ENCODE measurements around the gene MTCL1.

Gene MTCL1

DNA sequence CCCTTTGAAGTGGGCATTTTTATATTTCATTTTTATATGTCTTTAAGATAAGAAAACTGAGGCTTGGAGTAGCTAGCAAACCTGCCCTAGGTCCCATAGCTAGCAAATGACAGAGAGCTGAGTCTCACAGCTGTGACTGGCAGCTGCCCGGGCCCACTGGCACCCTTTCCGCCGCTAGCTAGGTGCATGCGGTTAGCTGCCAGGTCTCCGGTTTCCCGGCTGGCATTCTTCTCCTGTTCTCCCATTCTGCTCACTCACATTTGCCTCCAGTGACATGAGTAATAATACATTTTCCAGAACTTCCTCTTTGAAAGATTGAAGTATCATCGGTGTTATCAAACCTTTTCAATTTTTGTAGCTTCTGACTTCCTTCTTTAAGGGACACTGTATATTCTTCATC, 38.7 kb downstream of the MTCL1 start:
- Histone ChIP-seq H3K4me1 (ENCODE audit: insufficient read depth, low read length, severe bottlenecking) (peaks cover 56% of the 10 kb centered on the region), H3F3A (ENCODE audit: insufficient read depth, low read length) (no peaks in the 10 kb centered on the region), H3K27ac (ENCODE audit: low read depth, low read length, poor library complexity, severe bottlenecking) (peak overlapping the region; percentile 87), H3K36me3 (ENCODE audit: insufficient read depth, low read length) (peaks cover 63% of the 10 kb centered on the region), H3K79me2 (ENCODE audit: insufficient read depth, low read length) (no peaks in the 10 kb centered on the region), H2AFZ (ENCODE audit: low read length) (no peak overlapping the region), H3K9me2 (ENCODE audit: low read depth, low read length) (no peaks in the 10 kb centered on the region), H3K9me3 (ENCODE audit: low read length) (peaks cover 14% of the 10 kb centered on the region), H3K9ac (ENCODE audit: low read length) (peak overlapping the region; percentile 24; the same call in 1 of the 2 replicates), H3K27me3 (ENCODE audit: insufficient read depth, low read length) (no peaks in the 10 kb centered on the region), H3K4me3 (ENCODE audit: low read depth, low read length, poor library complexity, severe bottlenecking) (peak overlapping the region; percentile 28), H4K20me1 (ENCODE audit: insufficient read depth, low read length) (no peaks in the 10 kb centered on the region), H3K4me2 (ENCODE audit: low read length) (peak overlapping the region; percentile 59)
- TF ChIP-seq EZH2 (IDR thresholded peaks at IDR 0.05; ENCODE audit: borderline replicate concordance, low read length): no peak
- TF ChIP-seq, protein P1, sequence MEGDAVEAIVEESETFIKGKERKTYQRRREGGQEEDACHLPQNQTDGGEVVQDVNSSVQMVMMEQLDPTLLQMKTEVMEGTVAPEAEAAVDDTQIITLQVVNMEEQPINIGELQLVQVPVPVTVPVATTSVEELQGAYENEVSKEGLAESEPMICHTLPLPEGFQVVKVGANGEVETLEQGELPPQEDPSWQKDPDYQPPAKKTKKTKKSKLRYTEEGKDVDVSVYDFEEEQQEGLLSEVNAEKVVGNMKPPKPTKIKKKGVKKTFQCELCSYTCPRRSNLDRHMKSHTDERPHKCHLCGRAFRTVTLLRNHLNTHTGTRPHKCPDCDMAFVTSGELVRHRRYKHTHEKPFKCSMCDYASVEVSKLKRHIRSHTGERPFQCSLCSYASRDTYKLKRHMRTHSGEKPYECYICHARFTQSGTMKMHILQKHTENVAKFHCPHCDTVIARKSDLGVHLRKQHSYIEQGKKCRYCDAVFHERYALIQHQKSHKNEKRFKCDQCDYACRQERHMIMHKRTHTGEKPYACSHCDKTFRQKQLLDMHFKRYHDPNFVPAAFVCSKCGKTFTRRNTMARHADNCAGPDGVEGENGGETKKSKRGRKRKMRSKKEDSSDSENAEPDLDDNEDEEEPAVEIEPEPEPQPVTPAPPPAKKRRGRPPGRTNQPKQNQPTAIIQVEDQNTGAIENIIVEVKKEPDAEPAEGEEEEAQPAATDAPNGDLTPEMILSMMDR (IDR thresholded peaks at IDR 0.05; ENCODE audit: low read length): no peak

DNA sequence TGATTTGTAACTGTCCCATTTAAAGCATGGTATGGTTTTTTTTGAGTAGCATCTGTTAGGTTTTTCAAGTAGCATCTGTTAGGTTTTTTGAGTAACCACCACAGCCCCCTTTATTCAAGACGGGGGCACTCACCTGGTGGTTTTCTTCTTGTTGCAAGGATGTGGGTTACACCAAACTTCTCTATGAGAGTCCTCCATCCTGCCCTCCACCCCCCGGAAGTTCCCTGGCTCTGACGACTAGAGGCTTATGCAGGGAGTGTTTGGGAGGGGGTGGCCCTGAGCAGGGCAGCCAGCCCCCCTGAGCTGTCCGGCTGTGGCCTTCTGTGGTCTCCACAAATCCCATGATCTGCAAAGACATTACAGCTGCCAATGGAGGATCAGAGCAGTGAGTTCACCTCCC, 39.3 kb downstream of the MTCL1 start:
- H3K9ac ChIP-seq (ENCODE audit: low read length): 0 out of 2 replicates have a peak overlapping the region, but pooled peaks have one; percentile 24
- TF ChIP-seq, protein P1 (IDR thresholded peaks at IDR 0.05; ENCODE audit: low read length): no peak
- TF ChIP-seq EZH2 (IDR thresholded peaks at IDR 0.05; ENCODE audit: borderline replicate concordance, low read length): no peak
- H3K27me3 ChIP-seq (ENCODE audit: insufficient read depth, low read length): no peaks in the 10 kb centered on the region
- H3F3A ChIP-seq (ENCODE audit: insufficient read depth, low read length): no peaks in the 10 kb centered on the region
- H3K9me2 ChIP-seq (ENCODE audit: low read depth, low read length): no peaks in the 10 kb centered on the region
- peak overlapping the region; percentile 59 for H3K4me2 ChIP-seq (ENCODE audit: low read length)
- peaks cover 56% of the 10 kb centered on the region for H3K4me1 ChIP-seq (ENCODE audit: insufficient read depth, low read length, severe bottlenecking)
- H3K4me3 ChIP-seq (ENCODE audit: low read depth, low read length, poor library complexity, severe bottlenecking): peak overlapping the region; percentile 28
- no peaks in the 10 kb centered on the region for H3K79me2 ChIP-seq (ENCODE audit: insufficient read depth, low read length)
- H3K36me3 ChIP-seq (ENCODE audit: insufficient read depth, low read length): peaks cover 65% of the 10 kb centered on the region
- no peak overlapping the region for H2AFZ ChIP-seq (ENCODE audit: low read length)
- peak overlapping the region; percentile 87 for H3K27ac ChIP-seq (ENCODE audit: low read depth, low read length, poor library complexity, severe bottlenecking)
- H4K20me1 ChIP-seq (ENCODE audit: insufficient read depth, low read length): no peaks in the 10 kb centered on the region
- peaks cover 14% of the 10 kb centered on the region for H3K9me3 ChIP-seq (ENCODE audit: low read length)

DNA sequence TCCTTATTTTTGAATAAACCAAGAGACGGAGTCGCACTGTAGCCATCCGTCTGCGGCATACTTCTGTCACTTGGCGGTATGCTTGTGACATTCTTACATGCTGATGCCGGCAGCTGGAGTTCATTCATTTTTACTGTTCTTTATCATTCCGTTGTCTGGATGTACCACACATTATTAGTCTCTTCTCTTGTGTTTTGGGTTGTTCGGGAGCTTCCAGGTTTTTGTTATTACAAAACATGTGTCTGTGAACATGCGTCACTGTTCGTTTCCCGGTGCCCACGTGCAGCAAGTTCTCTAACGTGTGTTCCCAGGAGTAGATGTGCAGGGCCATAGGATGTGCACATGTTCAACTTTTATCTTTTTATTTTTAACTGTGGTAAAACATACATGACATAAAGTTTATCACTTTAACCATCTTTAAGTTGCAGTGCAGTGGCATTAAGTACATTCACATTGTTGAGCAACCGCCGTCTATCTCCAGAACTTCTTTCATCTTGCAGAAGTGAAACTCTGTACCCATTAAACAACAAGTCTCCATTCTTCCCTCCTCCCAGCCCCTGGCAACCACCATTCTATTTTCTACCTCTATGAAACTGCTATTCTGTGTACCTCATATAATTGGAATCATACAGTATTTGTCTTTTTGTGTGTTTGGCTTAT, 40.1 kb downstream of the MTCL1 start:
- no peaks in the 10 kb centered on the region for H3K9me2 ChIP-seq (ENCODE audit: low read depth, low read length)
- H2AFZ ChIP-seq (ENCODE audit: low read length): no peak overlapping the region
- no peaks in the 10 kb centered on the region for H3K27me3 ChIP-seq (ENCODE audit: insufficient read depth, low read length)
- TF ChIP-seq, protein P1 (IDR thresholded peaks at IDR 0.05; ENCODE audit: low read length): no peak
- no peak for TF ChIP-seq EZH2 (IDR thresholded peaks at IDR 0.05; ENCODE audit: borderline replicate concordance, low read length)
- H4K20me1 ChIP-seq (ENCODE audit: insufficient read depth, low read length): no peaks in the 10 kb centered on the region
- H3K4me1 ChIP-seq (ENCODE audit: insufficient read depth, low read length, severe bottlenecking): peaks cover 60% of the 10 kb centered on the region
- peaks cover 14% of the 10 kb centered on the region for H3K9me3 ChIP-seq (ENCODE audit: low read length)
- no peaks in the 10 kb centered on the region for H3K79me2 ChIP-seq (ENCODE audit: insufficient read depth, low read length)
- H3K4me2 ChIP-seq (ENCODE audit: low read length): peak overlapping the region; percentile 62
- H3F3A ChIP-seq (ENCODE audit: insufficient read depth, low read length): no peaks in the 10 kb centered on the region
- peaks cover 59% of the 10 kb centered on the region for H3K36me3 ChIP-seq (ENCODE audit: insufficient read depth, low read length)
- peak overlapping the region; percentile 41 for H3K4me3 ChIP-seq (ENCODE audit: low read depth, low read length, poor library complexity, severe bottlenecking)
- H3K27ac ChIP-seq (ENCODE audit: low read depth, low read length, poor library complexity, severe bottlenecking): peak overlapping the region; percentile 87
- peak overlapping the region; percentile 39 for H3K9ac ChIP-seq (ENCODE audit: low read length)
